HG02623 (cell line): Measurements from ENCODE around the gene ZNF595.
"Not testable (repeated sequence)": the region's sequence is repeated elsewhere in the genome, so short reads cannot be mapped to it uniquely, and the experiment has no call there.

Experiments
- ATAC-seq: cut with Tn5 transposase; IDR thresholded peaks from one replicate; pipeline ENCODE4 v1.9.1; 2021; ENCODE audit warnings: moderate library complexity; ENCODE audit not compliant: unreplicated experiment

Gene ZNF595

GRCh38 chr4:52804-53479 is at the start of gene ZNF595:
ZNF595 (plus strand) TSS chr4:53321; CDS start chr4:53489, 168 bp downstream.
- ATAC-seq, result not testable (repeated sequence)

GRCh38 chr4:9937-10870 is 42.9 kb upstream of the ZNF595 start:
- not testable (repeated sequence) for ATAC-seq

GRCh38 chr4:11095-11815 is 41.9 kb upstream of the ZNF595 start:
- ATAC-seq, result not testable (repeated sequence)

- ATAC-seq, result not testable (repeated sequence)
These were observed 41.2 kb upstream of the ZNF595 start for GRCh38 chr4:11816-12417.

- not testable (repeated sequence) for ATAC-seq
These were observed 35.0 kb upstream of the ZNF595 start for GRCh38 chr4:18128-18527.

- ATAC-seq, result not testable (repeated sequence)
These were observed 34.5 kb upstream of the ZNF595 start for GRCh38 chr4:18589-18988.

- not testable (repeated sequence) for ATAC-seq
These were observed 30.2 kb upstream of the ZNF595 start for GRCh38 chr4:22882-23281.

GRCh38 chr4:24359-24758 is 28.8 kb upstream of the ZNF595 start:
- not testable (repeated sequence) for ATAC-seq

- not testable (repeated sequence) for ATAC-seq
These were observed 25.6 kb upstream of the ZNF595 start for GRCh38 chr4:27501-27900.

- ATAC-seq, result not testable (repeated sequence)
These were observed 24.2 kb upstream of the ZNF595 start for GRCh38 chr4:28767-29542.

GRCh38 chr4:33314-33713 is 19.8 kb upstream of the ZNF595 start:
- ATAC-seq, result not testable (repeated sequence)

- not testable (repeated sequence) for ATAC-seq
These were observed 16.3 kb upstream of the ZNF595 start for GRCh38 chr4:36559-37415.

- not testable (repeated sequence) for ATAC-seq
These were observed 14.9 kb upstream of the ZNF595 start for GRCh38 chr4:38202-38601.

GRCh38 chr4:43375-43774 is 9.7 kb upstream of the ZNF595 start:
- ATAC-seq, result not testable (repeated sequence)

GRCh38 chr4:51253-51652 is 1.9 kb upstream of the ZNF595 start:
- not testable (repeated sequence) for ATAC-seq

- ATAC-seq, result peak; percentile 70
These were observed 1.4 kb upstream of the ZNF595 start for GRCh38 chr4:51655-52277.

- ATAC-seq, result not testable (repeated sequence)
These were observed 400 bp downstream of the ZNF595 start for GRCh38 chr4:53521-53920.

GRCh38 chr4:64733-65132 is 11.6 kb downstream of the ZNF595 start:
- ATAC-seq, result not testable (repeated sequence)

GRCh38 chr4:71830-72229 is 18.7 kb downstream of the ZNF595 start:
- ATAC-seq, result no peak
